Measurements from ENCODE around the gene SLC2A11.

DNA sequence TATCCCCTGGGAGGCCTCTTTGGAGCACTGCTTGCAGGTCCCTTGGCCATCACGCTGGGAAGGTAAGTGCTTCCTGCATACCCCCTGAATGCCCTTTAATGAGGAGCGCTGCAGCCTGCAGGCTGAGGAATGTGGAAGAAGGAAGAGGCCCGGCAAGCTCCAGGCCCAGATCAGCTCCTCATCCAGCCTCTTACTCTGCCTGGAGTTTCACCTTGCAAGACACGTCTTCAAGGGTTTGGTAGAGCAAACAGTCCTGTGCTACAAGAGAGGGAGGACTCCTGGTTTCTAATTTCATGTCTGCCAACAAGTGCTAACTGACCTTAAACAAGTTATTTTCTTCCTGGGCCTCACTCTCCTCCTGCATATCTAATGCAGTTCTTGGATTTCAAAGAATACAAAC, 10.9 kb downstream of the SLC2A11 start:
- no peak for TF ChIP-seq RAD21 (CRISPR knock-in tag; conservative IDR thresholded peaks at IDR 0.05 in 1 of 2, IDR thresholded peaks at IDR 0.05 in 1 of 2)
- no peak for TF ChIP-seq LEF1 (IDR thresholded peaks at IDR 0.05)
- no peak for TF ChIP-seq PHF20 (IDR thresholded peaks at IDR 0.05; ENCODE audit: partially characterized antibody)
- TF ChIP-seq CHD2 (IDR thresholded peaks at IDR 0.05; ENCODE audit: low read depth, low read length), result no peak
- TF ChIP-seq IRF2 (CRISPR knock-in tag; IDR thresholded peaks at IDR 0.05), result no peak
- TF ChIP-seq EZH2 (IDR thresholded peaks at IDR 0.05; ENCODE audit: borderline replicate concordance, low read depth, low read length), result no peak
- TF ChIP-seq HLTF (IDR thresholded peaks at IDR 0.05), result no peak
